Measurements from ENCODE around the gene INPP4B. TPM values are rescaled to one million over a fixed set of nuclear protein-coding genes. Genes with fewer than 3 reads are reported as not detected.

Gene INPP4B
- total RNA-seq, 1 experiment from 2014 or later, result 14.3 TPM

DNA sequence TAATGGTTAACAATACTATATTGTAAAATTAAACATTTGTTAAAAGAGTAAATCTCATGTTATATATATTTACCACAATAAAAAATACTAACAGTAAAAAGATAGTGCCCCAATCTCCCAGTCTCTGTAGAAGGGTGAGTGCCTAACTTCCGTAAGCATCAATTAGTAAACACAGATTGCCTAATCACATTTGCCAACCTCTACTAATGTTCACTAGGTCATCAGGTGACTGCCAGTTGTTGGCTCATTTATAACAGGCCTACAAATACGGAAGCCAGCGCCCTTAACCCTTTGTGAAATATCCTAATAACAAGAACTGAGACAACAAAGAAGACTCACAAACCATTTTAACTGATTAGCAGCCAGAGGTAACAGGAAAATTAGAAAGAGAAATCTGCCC, 345.1 kb downstream of the INPP4B start:
- ATAC-seq, result no peak

DNA sequence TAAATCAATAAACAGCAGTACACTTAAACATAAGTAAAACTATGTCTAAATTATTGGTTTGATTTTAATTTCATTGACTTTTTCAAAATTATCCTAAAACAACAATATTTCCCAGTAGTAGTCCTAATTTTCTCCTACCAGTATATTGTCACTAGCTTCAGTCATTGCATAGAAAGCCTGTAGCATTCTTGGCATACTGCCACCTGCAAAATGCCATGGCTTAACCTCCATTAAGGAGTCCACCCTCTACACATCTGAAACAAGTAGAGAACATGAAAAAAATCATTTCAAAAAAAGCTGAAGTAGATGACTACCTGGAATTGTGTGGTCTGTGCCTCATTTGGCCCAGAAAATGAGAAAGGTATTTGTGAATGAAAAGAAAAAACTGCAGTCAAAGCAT, 348.5 kb downstream of the INPP4B start:
- H2AFZ ChIP-seq (ENCODE audit: low read depth, low read length, poor library complexity, severe bottlenecking), result no peak overlapping the region
- H3K4me1 ChIP-seq (ENCODE audit: control insufficient read depth in 1 of 2, insufficient read depth in 2 of 2, low read length in 2 of 2), result no peaks in the 10 kb centered on the region; a peak in 1 of 4 replicates
- H3K9me2 ChIP-seq (ENCODE audit: insufficient read depth), result no peaks in the 10 kb centered on the region
- TF ChIP-seq ZFX (IDR thresholded peaks at IDR 0.05) (no peak), EGR1 (IDR thresholded peaks at IDR 0.05; ENCODE audit: low read depth) (no peak), POLR2AphosphoS5 (IDR thresholded peaks at IDR 0.05; ENCODE audit: low read depth, low read length) (no peak), JUND (IDR thresholded peaks at IDR 0.05) (no peak), ELF1 (IDR thresholded peaks at IDR 0.05; ENCODE audit: borderline replicate concordance, low read depth) (no peak), POLR2A (IDR thresholded peaks at IDR 0.05; ENCODE audit: borderline replicate concordance, extremely low read depth, insufficient read depth, insufficient read length) (no peak), EZH2phosphoT487 (IDR thresholded peaks at IDR 0.05; ENCODE audit: borderline replicate concordance) (no peak), SRF (IDR thresholded peaks at IDR 0.05; ENCODE audit: low read depth) (no peak)
- intact Hi-C loops (cut with micrococcal nuclease), result no loop called here
- ChIA-PET POLR2A (no interaction called here), CTCF (no interaction called here), RAD21 (ENCODE audit: low non-redundant PET in 1 of 2, low total read pairs in 2 of 2, uncharacterized antibody in 2 of 2, unreplicated experiment in 2 of 2) (no interaction called here)
- no peak overlapping the region for H3K4me3 ChIP-seq (replicated peaks in 1 of 2; ENCODE audit: low read depth in 1 of 2, low read length in 2 of 2)
- no peak overlapping the region for H3K9ac ChIP-seq (ENCODE audit: low read length)
- H3K79me2 ChIP-seq (ENCODE audit: insufficient read depth, low read length), result no peaks in the 10 kb centered on the region
- no peaks in the 10 kb centered on the region for H3K36me3 ChIP-seq (ENCODE audit: control insufficient read depth in 1 of 2, insufficient read depth in 2 of 2, low read length in 2 of 2)
- ATAC-seq (no peak), DNase-seq (ENCODE audit: low read depth, low spot score) (no peak)
- H3K27ac ChIP-seq (ENCODE audit: low read depth, low read length), result no peak overlapping the region
- no peaks in the 10 kb centered on the region for H3K27me3 ChIP-seq (ENCODE audit: insufficient read depth, low read length)
- H3K9me3 ChIP-seq (ENCODE audit: control insufficient read depth in 1 of 2, insufficient read depth in 1 of 2, low read depth in 1 of 2, low read length in 2 of 2), result no peaks in the 10 kb centered on the region
- BruUV-seq (replicated peaks), result no TSS peak
- no peaks in the 10 kb centered on the region for H4K20me1 ChIP-seq (ENCODE audit: insufficient read depth)
- no peak overlapping the region for H3K4me2 ChIP-seq (ENCODE audit: low read length)

More for the DNA sequence above, 345.1 kb downstream of the INPP4B start:
- Histone ChIP-seq H2AFZ (ENCODE audit: low read depth, low read length, poor library complexity, severe bottlenecking) (no peak overlapping the region), H4K20me1 (ENCODE audit: insufficient read depth) (no peaks in the 10 kb centered on the region), H3K27ac (ENCODE audit: low read depth, low read length) (no peak overlapping the region), H3K4me2 (ENCODE audit: low read length) (no peak overlapping the region), H3K79me2 (ENCODE audit: insufficient read depth, low read length) (no peaks in the 10 kb centered on the region), H3K9ac (ENCODE audit: low read length) (no peak overlapping the region), H3K36me3 (ENCODE audit: control insufficient read depth in 1 of 2, insufficient read depth in 2 of 2, low read length in 2 of 2) (no peaks in the 10 kb centered on the region), H3K4me1 (ENCODE audit: control insufficient read depth in 1 of 2, insufficient read depth in 2 of 2, low read length in 2 of 2) (no peaks in the 10 kb centered on the region; a peak in 1 of 4 replicates), H3K4me3 (replicated peaks in 1 of 2; ENCODE audit: low read depth in 1 of 2, low read length in 2 of 2) (no peak overlapping the region), H3K9me2 (ENCODE audit: insufficient read depth) (no peaks in the 10 kb centered on the region), H3K27me3 (ENCODE audit: insufficient read depth, low read length) (no peaks in the 10 kb centered on the region), H3K9me3 (ENCODE audit: control insufficient read depth in 1 of 2, insufficient read depth in 1 of 2, low read depth in 1 of 2, low read length in 2 of 2) (no peaks in the 10 kb centered on the region)
- intact Hi-C loops (cut with micrococcal nuclease), result no loop called here
- TF ChIP-seq, protein P1, sequence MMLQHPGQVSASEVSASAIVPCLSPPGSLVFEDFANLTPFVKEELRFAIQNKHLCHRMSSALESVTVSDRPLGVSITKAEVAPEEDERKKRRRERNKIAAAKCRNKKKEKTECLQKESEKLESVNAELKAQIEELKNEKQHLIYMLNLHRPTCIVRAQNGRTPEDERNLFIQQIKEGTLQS (IDR thresholded peaks at IDR 0.05), result no peak
- TF ChIP-seq POLR2AphosphoS5 (IDR thresholded peaks at IDR 0.05; ENCODE audit: low read depth, low read length) (no peak), SIN3A (IDR thresholded peaks at IDR 0.05; ENCODE audit: low read depth) (no peak)
- TF ChIP-seq, protein P2, sequence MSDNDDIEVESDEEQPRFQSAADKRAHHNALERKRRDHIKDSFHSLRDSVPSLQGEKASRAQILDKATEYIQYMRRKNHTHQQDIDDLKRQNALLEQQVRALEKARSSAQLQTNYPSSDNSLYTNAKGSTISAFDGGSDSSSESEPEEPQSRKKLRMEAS (IDR thresholded peaks at IDR 0.05), result no peak
- CTCF ChIA-PET, result no interaction called here
- POLR2A ChIA-PET, result no interaction called here
- no TSS peak for BruUV-seq (replicated peaks)
- RAD21 ChIA-PET (ENCODE audit: low non-redundant PET in 1 of 2, low total read pairs in 2 of 2, uncharacterized antibody in 2 of 2, unreplicated experiment in 2 of 2), result no interaction called here
- no peak for DNase-seq (ENCODE audit: low read depth, low spot score)
